LNCaP clone FGC (cell line): ENCODE measurements around the gene ACTN2.
A peak's percentile ranks its signal among the peaks of the same experiment; 100 is the strongest.

ENCODE experiments used
- DNase-seq: peaks from one replicate; pipeline ENCODE4 v3.0.0-alpha.2; 2011; ENCODE audit warnings: low read depth
- H3K4me3 ChIP-seq: 2 replicates; pipeline ENCODE4 v1.5.1; 2011; ENCODE audit warnings: mild to moderate bottlenecking, low read depth, low read length, control low read depth
- TF ChIP-seq, protein P1 (sequence below): IDR thresholded peaks from 2 replicates; pipeline ENCODE4 v1.5.1; 2012; ENCODE audit warnings: mild to moderate bottlenecking; ENCODE audit not compliant: control insufficient read depth, insufficient read depth; ENCODE audit errors: extremely low read depth

Gene ACTN2

DNA sequence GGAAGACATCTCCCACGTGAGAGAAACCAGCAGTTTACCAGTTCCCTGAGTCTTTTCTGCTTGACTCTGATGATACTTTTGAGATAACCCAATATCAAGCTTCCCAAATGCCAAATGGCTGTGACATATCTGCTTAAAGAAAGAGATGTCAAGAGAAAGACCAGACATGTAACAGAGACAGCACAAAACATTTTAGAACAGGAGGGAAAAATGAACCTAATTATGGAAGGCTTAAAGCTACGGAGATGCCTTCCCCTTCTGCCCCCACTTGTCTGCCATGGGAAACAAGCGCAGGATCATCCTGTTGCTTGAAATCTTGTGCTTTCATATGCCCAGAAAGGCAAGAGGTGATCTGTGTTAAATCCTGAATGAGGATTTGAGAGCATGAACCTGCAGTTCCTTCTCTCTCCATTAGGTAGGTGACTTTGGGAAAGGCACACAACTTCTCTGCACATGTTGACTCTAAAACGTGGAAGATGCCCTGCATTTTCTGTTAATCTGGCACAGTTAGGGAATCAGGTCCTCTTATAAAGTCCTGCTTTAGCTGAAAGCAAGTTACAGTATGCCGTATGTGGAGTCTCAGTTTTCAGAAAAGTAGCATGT lies 62.1 kb downstream of the ACTN2 start:
- DNase-seq = no peak
- no peak overlapping the region for H3K4me3 ChIP-seq
- TF ChIP-seq, protein P1, sequence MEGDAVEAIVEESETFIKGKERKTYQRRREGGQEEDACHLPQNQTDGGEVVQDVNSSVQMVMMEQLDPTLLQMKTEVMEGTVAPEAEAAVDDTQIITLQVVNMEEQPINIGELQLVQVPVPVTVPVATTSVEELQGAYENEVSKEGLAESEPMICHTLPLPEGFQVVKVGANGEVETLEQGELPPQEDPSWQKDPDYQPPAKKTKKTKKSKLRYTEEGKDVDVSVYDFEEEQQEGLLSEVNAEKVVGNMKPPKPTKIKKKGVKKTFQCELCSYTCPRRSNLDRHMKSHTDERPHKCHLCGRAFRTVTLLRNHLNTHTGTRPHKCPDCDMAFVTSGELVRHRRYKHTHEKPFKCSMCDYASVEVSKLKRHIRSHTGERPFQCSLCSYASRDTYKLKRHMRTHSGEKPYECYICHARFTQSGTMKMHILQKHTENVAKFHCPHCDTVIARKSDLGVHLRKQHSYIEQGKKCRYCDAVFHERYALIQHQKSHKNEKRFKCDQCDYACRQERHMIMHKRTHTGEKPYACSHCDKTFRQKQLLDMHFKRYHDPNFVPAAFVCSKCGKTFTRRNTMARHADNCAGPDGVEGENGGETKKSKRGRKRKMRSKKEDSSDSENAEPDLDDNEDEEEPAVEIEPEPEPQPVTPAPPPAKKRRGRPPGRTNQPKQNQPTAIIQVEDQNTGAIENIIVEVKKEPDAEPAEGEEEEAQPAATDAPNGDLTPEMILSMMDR = no peak

DNA sequence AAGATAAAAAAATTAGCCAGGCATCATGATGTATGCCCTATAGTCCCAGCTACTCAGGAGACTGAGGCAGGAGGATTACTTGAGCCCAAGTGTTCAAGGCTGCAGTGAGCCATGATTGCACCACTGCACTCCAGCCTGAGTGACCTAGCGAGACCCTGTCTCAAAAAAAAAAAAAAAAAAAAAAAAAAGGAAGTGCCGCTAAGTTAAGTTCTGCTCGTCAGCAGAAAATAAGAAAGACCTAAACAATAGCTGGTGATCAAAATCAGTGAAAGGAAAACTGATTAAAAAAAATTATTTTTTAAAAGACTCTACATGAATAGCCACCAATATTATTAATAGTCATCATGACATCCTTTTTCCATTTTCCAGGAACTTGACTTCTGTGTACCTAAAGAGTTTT lies 64.6 kb downstream of the ACTN2 start:
- TF ChIP-seq, protein P1 = no peak
- H3K4me3 ChIP-seq = no peak overlapping the region
- no peak for DNase-seq

DNA sequence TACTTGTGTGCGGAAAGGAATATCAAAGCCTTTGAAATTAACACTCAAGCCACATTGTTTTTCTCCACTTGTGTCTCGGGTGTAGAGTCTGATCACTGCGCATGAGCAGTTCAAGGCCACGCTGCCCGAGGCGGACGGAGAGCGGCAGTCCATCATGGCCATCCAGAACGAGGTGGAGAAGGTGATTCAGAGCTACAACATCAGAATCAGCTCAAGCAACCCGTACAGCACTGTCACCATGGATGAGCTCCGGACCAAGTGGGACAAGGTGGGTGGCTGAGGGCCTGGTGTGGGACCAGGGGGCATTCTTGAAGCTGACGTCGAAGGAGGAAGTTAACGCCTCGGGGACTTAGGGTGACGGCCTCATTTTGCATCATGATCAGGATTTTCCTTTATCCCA lies 65.1 kb downstream of the ACTN2 start:
- H3K4me3 ChIP-seq = no peak overlapping the region
- DNase-seq = no peak
- TF ChIP-seq, protein P1 = no peak

DNA sequence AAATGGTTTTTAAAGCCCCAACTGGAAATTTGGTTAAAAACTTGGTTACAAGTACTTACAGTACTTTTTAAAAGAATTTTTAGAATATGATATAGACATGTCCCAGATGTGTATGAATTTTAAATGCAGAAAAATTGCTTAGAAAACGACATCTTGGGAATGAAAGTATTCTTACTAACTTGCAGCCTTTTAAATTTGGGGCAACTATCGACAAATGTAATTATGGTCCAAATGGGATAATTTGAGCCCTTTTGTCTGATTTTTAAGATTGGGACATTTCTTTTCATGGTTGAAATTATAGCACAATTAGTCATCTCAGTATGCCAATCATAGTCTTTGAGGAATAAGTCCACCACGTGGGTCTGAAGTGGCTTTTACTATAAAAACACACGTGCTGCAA lies 65.6 kb downstream of the ACTN2 start:
- TF ChIP-seq, protein P1 = no peak

DNA sequence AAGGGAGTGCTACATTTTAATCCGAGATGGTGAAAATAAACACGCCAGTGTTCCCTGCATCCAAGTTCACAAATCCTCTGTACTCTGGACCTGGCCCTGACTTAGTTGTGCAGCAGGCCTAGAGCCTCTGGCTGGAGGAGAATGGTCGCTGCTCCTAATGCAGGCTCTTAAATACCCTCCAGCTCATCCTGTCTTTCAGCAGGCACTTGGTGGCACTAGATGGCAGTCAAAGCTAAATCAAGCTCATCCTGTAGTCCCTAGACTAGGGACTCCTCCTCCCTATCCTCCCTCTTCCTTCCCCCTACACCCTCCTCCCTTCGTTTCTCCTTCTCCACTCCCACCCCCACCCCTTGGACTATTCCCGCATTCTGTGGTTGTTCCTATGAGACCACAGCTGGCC lies 67.2 kb downstream of the ACTN2 start:
- DNase-seq = no peak
- TF ChIP-seq, protein P1 = peak; percentile 85
- no peak overlapping the region for H3K4me3 ChIP-seq

More for the DNA sequence above, 65.6 kb downstream of the ACTN2 start:
- DNase-seq = no peak
- H3K4me3 ChIP-seq = no peak overlapping the region

DNA sequence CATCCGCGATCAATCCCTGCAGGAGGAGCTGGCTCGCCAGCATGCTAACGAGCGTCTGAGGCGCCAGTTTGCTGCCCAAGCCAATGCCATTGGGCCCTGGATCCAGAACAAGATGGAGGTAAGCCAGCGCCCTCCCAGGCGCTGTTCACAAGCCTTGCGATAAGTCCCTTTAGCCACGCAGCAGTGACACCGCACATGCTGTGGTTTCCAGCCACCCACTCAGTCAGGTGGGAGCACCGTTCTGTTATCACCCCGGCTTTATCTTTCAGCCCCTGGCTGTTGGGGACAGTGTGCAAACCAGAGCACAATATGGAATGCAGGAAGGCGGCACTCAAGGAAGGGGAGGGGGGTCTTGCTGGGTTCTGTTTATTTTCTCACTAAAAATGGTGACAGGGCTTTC lies 67.7 kb downstream of the ACTN2 start:
- TF ChIP-seq, protein P1 = no peak
- DNase-seq = no peak
- H3K4me3 ChIP-seq = no peak overlapping the region
